ENCODE data around the gene COL6A3.
A peak's percentile ranks its signal among the peaks of the same experiment; 100 is the strongest.
"Not testable (repeated sequence)": the region's sequence is repeated elsewhere in the genome, so short reads cannot be mapped to it uniquely, and the experiment has no call there.

Gene COL6A3

DNA sequence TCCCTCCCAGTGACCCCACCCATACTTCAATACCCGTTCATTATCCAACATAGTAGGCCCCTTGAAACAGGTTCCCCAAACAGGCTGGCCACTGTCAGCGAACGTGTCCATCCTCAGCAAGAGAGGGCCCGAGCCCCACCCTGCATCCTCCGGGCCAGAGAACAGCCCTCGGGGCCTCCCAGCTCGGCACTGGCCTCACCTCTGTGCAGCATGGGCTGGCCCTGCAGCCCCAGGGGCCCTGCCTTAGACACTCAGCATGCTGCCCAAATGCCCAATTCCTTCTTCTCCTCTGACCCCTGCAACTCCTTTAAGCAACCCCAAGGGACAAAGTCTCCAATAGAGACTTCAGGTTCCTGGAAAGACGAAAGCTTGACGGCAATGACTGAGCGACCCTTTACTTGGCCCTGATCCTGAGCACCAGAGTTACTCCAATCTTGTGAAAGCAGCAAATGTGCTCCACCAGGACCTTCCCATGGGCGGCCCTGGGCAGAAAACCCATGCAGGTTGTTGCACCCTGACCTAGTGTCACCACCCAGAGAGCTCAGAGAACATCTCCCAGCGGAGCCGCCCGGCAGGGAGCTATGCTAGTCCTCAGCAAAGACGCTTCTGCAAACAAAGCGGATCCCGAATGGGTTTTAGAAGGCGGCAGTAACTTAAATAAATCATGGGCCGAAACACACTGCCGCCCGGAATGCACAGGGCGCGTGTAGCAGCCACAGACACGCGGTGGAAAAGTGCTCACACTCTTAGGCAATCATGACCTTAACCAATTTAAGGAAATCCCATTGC is 782 bp downstream of the COL6A3 start:
- DNase-seq, result peak; percentile 47

DNA sequence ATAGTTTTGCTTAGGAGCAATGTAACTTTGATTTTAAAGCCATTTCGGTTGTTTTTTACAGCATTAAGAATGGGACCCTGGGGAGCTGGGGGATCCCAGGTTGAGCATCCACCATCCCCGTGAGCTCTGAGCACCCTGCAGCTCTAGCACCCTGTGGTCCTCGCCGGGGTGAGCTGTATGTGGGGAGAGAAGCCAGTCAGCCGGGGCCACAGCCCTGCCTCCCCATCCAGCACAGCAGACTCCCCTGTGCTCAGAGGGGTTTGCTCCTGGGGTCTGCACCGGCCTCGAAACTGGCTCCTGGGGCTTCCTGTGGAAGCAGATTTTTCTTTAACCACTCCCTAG is 1.3 kb downstream of the COL6A3 start:
- DNase-seq, result no peak

DNA sequence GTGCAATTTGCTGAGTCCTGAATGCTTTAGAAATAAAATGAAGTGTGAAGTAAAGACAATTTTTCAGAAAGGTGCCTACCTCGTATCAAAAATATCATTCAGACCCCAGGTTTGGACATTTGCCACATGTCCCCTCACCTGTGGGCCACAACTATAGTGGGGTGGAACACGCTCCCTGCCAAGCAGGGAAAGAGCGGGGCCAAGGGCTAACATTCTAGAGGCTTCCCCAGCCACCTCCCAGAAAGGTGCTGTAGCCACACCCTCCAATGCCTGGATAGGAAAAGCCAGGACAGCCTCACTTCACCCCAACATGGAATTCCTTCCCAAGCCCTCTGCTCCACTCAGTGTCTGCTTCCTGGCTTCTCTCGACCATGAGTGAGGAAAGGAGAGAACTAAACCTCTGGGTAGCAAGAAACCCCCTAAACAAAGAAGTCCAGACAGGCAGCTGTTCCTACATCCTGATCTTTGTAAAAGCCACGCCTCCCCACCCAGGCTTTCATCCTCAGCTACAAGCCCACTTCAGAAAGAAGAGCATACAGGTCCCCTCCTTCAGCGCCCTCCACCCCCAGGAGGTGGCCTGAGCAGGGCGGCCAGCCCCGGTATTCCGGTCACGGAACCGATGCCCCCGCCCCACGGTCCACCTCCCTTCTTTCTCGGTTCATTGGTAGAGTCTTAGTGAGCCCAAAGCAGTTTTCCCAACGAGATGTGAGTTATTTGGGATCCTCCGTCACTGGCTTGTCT is 2.1 kb downstream of the COL6A3 start:
- peak; percentile 69 for DNase-seq

DNA sequence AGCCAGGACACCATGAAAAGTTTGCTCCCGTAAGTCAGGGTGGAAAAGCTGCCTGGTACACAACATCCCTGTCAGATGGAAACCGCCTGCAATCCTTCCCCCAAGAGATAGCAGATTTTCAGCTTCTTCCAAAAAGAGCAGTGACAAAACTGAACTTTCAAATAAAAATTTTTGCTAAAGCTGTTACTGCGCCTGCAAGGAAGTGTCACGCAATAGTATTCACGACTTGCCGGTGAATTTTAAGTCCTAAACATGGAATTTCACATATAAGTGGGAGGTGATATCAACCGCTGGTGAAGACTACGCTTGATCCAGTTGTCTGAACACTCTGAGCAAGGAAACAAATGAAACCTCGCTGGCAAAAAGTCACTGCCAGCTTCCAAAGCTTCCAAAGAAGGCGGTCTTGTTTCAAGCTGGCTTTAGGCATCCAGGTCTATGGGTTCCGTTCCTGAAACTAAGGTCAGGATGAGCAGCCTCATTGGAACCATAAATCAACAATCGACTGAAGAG is 2.8 kb downstream of the COL6A3 start:
- no peak for DNase-seq

DNA sequence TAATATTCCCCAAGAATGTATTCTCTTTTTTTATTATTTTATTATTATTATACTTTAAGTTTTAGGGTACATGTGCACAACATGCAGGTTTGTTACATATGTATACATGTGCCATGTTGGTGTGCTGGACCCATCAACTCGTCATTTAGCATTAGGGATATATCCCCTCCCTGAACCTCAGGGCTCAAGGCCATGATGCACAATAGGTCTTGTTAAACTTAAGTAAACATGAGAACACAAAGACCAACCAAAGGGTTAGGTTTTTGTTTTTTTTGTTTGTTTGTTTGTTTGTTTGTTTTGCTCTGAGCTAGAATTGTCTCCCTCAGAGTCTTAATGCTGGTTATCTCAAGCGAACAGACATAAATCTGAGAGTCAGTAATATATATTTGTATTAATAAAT is 4.7 kb downstream of the COL6A3 start:
- DNase-seq, result not testable (repeated sequence)

DNA sequence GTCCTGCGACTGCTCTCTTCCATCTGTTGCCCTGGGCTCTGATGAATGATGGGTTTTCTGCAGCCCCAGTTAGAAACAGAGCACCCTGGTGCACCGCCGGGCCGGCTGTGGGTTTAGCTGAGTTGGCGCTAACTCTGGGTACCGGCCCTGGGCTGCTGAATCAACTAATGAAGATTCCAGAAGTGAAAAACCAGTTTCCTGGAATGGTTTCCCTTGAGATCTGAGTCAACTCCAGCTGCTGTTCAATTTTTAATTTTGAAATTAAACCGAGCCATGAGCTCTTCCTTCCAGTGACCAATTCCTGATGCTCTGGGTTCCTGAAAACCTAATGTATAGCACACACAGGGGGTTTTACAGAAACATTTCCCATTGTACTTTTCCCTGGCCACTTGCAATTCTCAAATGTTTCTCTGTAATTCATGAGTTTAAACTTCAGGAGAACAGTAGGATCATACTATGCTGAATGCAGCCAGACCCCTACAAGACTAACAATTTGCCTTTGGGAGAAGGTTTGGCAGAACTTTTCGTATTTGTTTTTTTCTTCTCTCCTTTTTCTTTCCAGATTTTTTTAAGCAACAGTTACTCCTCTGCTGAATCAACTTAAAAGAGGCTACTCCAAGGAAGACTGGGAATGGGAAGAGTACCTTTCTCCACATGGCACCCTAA is 5.5 kb downstream of the COL6A3 start:
- DNase-seq, result peak; percentile 76

DNA sequence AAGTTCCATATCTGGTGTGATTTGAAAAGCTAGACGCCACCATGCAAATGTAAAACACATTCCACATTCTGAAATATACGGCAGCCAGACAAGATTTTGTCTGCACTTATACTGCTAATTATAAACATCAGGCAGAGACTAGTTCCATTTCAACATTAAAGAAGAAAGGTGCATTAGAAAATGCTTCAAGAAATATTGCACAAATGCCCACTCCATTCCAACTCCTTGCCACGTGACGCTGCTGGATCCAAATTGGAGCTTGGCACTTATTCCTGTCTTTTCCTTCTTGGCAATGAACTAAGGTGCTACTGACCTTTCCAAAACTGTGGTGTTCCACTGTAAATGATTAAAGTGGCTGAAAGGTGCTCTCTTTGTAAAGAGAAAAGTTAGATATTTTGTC is 6.3 kb downstream of the COL6A3 start:
- peak; percentile 62 for DNase-seq

DNA sequence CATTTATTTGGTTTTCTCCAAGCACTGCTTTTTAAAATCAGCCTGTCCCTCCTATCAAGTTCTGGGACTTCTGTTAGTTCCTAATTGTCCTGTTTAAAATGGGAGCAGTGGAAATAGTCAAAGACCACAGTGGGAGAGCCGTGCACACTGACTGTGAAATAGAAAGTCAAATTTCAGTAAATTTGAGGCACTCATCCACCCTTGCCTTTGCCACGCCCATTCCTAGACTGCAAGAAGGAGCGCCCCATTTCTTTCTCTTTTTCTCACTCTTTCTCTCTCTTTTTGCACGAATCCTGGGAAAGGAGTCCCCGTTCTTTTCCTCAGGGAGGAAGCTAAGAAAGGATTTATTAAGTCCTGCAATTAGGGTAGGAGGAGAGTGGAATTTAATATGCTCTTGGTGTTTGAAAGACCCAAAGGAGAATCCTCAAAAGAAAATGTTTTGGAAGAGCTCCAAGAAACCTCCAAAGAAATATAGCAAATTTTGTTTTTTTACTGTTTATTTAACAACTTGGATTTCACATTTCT is 7.5 kb downstream of the COL6A3 start:
- no peak for DNase-seq

DNA sequence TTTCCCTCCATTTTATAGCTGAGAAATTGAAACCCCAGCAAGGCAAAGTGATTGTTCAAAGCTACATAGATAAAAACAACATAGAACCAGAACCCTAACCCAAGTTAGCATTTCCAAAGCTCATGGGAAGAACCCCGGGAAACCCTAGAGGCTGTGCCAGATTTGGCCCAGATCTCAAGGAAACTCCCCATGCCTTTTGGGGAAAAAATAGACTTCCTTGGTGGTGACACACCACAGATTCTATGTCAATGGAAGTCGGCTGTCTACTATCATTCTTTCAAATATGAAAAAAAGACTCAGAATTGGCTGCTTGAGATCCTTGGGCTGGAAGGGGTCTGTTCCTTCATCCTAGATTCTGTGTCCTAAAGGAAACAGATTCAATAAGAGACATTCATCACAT is 8.4 kb downstream of the COL6A3 start:
- no peak for DNase-seq

DNA sequence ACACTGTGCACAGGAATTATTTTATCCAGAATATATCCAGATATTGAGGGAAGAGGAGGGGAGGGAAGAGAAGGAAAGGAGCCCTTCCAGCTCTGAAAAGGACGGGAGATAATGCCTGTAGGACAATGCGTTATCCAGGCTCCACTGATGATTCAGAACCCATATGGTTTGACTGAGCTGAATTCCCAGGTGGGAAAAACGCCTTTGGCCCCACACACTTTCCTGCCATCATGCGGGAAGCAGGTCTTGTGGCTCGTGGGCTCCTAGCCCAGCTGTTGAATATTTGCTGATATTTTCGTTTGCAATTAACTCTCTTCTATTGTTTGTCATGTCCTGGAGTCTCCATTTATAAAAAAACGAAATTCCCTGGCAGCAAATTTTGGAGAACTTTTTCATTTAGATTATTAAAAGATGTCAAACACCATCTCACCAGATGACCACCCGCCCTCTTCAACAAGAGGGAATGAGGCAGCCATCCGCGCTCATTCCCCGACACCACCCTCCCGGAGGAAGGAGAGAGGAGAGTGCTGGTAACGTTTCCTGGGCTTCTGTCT is 8.9 kb downstream of the COL6A3 start:
- DNase-seq, result no peak

DNA sequence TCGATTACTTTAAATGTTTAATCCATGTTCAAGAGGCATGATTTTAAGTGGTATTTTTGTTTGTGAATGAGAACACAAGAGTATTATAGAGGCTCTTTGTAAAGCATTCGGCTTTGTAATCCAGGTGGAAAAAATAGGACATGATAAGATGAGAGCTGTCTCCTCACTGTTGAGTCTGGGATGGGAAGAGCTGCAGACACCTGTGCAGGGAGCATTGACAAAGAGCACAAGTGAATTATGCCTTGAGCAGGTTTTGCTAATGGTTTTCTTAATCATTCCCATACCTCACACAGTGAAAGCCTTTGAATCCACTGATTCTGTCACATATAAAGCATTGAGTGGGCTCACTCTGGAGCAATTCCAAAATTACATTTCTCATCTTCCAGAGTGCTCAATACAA is 9.6 kb downstream of the COL6A3 start:
- DNase-seq, result no peak

DNA sequence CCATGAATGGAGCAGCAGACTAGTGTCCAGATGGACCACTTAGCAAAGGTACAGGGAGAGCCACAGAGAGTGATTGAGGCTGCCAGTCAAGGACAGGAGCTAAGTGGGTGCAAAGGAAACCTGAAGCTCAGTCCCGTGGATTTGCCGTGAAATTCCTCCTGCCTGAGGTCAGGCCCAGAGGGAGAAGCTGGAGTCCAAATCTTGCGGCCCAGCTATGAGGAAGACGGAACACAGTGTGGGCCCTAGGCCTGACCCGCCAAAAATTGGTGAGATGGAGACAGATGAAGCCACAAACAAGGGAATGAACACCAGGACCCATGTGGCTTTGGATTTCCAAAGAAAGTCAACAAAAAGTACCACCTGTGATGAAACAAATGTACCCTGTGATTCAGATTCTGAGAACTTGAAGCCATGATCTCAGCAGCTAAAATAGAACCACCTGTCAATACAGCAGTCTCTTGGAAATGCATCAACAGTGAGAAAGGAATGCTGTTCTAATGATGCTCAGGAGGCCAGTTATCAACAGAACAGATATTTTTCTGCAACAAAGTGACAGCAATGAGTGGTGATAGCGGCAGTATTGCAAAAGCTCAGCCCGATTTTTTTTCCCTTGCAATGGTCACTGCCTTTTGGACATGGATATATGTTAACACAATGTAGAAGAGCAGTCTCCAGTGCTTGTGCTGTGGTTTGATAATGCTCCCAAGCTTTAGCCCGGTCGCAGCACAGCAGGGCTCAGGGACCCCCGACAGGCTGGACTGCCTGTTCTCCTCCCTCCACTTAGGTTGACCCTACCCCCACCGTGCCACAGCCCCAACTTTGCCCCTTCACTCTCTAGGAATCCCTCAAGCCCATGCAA is 10.7 kb downstream of the COL6A3 start:
- no peak for DNase-seq

DNA sequence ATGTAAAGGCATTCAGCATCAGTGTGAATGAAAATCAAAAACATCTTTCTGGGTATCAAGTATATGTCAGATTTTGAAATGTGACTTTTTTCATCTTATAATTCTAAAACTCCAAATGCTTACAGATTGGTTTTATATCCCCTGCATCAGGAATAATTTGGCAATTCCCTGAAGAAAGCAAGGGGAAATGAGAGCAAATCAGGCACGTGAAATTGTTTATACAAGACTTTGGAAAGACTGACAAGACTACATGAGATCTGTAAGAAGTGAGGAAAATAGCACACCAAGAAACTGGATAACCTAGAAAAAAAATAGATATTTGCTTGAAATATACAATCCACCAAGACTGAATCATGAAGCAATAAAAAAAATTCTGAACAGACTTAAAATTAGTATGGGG is 13.8 kb downstream of the COL6A3 start:
- no peak for DNase-seq

DNA sequence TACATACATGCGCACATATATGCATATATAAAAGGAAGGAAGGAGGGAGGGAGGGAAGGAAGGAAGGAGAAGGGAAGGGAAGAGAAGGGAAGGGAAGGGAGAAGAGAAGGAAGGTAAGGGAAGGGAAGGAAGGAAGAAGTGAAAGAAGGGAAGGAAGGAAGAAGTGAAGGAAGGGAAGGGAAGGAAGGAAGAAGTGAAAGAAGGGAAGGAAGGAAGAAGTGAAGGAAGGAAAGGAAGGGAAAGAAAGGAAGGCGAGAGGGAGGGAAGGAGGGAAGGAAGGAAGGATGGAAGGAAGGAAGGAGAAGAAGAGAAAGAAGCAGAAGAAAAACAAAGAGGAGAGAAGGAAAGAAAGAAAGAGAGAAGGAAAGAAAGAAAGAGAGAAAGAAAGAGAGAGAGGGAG is 16.9 kb downstream of the COL6A3 start:
- DNase-seq, result no peak

DNA sequence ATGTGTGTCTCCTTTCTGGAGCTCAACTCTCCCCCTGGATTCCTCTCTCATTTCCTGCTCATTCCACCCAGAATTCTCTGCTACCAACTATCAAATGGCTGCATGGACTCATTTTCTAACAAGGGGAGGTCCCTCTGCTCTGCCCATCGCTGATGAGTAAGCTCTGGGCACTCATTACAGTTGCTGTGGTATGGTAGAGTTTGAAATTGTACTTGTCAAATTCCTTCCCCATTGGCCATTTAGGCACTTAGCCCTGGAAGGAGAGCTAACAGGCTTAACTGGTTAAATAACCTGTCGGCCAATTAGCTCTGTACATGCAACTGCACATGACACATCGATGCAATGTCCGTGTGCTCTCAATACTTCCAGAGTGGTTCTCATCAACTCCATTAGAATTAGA is 20.4 kb downstream of the COL6A3 start:
- DNase-seq, result no peak

DNA sequence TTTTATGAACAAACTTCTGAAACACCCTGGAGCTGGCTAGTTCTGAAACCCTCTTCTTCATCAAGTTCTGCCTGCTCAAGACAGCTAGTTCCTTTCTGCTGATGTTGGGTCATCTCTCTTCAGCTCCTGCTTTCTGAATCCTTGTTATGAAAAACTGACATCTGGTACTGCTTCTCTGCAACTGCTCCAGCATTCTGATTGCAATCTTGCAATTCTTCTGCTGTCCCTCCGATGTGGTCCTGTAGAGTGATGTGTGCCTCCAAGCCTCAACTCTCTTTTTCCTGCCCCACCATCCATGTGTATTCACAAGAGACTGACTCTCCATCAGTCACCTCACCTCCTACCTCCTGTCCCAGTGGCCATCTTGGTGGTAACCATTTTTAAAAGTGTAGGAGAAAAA is 21.8 kb downstream of the COL6A3 start:
- DNase-seq, result no peak

DNA sequence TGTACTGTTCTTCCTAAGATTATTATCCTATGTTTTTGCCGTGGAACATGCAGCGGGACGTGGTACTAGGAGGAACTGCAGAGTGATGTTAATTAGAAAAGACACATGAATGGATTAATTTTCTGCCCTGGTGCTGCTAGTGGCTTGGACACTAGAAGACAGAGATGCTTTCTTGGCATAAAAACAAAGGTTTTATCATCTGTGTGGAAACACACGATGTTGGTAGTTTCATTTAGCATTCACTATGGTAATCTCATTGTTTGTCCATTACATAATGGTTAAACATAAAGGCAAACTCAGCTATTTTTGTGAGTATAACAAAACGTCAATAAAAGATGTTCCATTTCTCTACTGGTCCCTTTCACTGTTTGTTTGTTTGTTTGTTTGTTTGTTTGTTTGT is 22.8 kb downstream of the COL6A3 start:
- DNase-seq, result no peak

DNA sequence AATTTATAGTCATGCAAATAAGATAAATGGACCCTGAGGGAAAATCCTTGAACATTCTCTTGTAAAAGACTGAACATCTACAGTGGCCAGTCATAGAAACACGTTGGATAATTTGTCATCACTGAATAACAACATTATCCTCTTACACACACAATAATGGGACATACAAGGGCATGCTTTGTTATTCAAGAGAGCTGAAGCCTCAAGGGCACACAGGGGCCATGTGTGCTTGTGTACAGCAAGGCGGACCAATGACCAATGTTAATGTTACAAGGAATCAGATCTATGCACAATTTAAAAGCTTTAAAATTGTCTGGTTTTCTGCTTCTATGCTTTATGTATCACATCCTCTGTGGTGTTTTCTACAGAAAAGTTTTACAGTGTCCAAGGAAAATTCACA is 23.7 kb downstream of the COL6A3 start:
- no peak for DNase-seq

DNA sequence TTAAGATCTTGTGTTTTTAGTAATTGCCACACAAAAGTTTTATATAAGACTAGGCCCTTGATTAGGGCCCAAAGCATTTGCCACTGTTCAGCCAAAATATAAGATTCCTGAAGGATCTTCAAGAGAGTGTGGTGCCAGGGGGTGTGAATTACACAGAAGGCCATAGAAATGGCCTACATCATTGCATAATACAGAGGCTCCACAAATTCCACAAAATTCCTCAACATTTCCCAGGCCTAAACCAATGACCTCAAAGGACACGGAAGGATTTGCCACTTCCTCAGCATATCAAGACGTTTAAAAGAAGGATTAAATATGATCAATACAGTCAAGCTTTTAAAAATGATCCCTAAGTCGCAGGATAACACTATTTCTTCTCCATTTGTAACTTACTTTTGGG is 24.1 kb downstream of the COL6A3 start:
- no peak for DNase-seq

DNA sequence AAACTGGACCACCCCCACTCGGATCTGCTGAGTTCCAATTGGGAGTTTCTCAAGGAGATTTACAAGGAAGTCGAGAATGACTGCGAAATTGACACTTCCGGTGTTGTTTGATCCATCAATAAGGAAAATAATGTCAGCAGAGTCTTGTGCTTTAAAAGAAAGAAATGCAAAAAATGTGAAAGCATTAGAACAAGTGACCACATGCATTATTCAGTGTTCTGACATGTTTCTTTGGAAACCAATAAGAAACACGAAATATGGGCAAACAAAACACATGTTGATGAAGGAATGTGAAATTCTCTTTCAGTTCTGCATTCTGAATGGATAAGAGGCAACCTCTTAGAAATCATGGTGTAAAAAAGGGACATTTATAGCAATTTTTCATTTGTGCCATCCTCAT is 25.9 kb downstream of the COL6A3 start:
- no peak for DNase-seq

DNA sequence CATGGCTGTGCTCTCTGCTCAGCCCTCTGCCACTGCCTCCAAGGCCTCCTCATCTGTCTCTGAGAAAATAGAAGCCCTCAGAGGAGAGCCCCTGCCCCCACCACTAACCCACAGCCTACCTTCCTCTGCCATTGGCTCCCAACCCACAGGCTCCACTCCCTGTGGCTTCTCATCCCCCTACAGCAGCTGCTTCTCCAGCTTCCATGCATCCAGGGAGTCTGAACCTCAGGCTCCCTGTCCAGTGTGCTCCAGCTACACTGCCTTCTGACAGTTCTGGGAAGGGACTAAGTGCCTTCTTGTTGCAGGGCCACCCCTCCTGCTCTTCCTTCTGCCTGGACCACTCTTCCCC is 29.3 kb downstream of the COL6A3 start:
- DNase-seq, result no peak

DNA sequence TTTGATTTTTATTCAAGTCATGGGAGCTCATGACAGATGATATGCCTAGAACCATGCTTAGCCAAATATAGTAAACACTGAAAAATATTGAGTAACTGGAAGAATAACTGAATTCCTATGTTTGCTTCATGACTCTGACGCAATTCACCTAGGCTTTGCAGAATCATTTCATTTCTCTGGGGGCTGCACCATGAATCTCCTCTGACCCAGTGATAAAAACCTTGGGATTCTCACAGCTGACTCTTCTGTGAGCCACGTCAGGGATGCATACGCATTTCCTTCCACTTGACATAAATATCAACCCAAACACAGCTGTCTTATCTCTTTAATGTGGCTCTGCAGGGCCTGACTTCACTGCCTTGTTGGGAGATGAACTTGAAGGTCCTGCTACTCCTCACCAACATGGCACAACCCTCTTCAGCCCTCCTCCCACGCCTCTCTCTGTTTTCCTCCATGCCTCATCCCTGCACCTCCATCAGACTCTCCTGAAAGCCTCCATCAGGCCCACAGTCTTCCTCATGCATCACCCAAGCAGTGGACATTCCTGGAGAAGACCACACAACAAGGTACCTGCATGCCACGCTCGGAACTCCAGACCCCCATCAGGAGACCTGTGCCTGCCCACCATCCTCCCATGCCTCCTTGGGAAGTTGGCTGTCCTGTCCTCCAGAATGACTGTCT is 29.8 kb downstream of the COL6A3 start:
- DNase-seq, result no peak

Data from femur (tissue), 1 donor.